Peyer's patch (tissue), 4 donors: ENCODE measurements around the gene KRTAP5-5. TPM values are rescaled to one million over a fixed set of nuclear protein-coding genes. Genes with fewer than 3 reads are reported as not detected.
A peak's percentile ranks its signal among the peaks of the same experiment; 100 is the strongest.

Source experiments
- DNase-seq, 3 donors: peaks; one replicate each; pipeline ENCODE4 v3.0.0-alpha.2; 2017 to 2019
- H3K27ac ChIP-seq, 4 donors: fragments of 200-600 bp; sonication (generic); one replicate each; pipeline ENCODE4 v1.5.1; 2016 to 2019
- H3K27me3 ChIP-seq, 2 donors: fragments of 200-600 bp; sonication (generic); one replicate each; pipeline ENCODE4 v1.5.1; 2019
- H3K36me3 ChIP-seq, 3 donors: fragments of 200-600 bp; sonication (generic); one replicate each; pipeline ENCODE4 v1.5.1; 2016 to 2019
- H3K4me1 ChIP-seq, 4 donors: fragments of 200-600 bp; sonication (generic); one replicate each; pipeline ENCODE4 v1.5.1; 2016 to 2019
- H3K4me3 ChIP-seq, 4 donors: fragments of 200-600 bp; sonication (generic); 1 replicate in 3 of 4; 2 replicates in 1 of 4; pipeline ENCODE4 v1.5.1; 2016 to 2019; ENCODE audit warnings: mild to moderate bottlenecking in 1 of 4
- H3K9me3 ChIP-seq, 4 donors: fragments of 200-600 bp; sonication (generic); one replicate each; pipeline ENCODE4 v1.5.1; 2016 to 2019; ENCODE audit warnings: mild to moderate bottlenecking in 1 of 4
- POLR2A ChIP-seq, 2 donors: fragments of 450-650 bp; IDR thresholded peaks; one replicate each; pipeline ENCODE4 v1.5.1; 2017; ENCODE audit warnings: antibody characterized with exemption in 2 of 2, mild to moderate bottlenecking in 2 of 2, moderate library complexity in 2 of 2
- total RNA-seq, 4 donors: library from RNA; depleted of rRNA; stranded (reverse); fragments of >200 nt; gene quantifications; one replicate each; pipeline ENCODE4 v1.1.0, GENCODE V29; 2016
- TF ChIP-seq, protein P1 (sequence below), 6 experiments: fragments of 450-650 bp in 4 of 6; fragments of 200-600 bp in 2 of 6; sonication (generic) in 1 of 6; IDR thresholded peaks; one replicate each; pipeline ENCODE4 v1.5.1; 2017 to 2019; ENCODE audit warnings: antibody characterized with exemption in 6 of 6, mild to moderate bottlenecking in 3 of 6, moderate library complexity in 1 of 6

The KRTAP5-5 gene
- total RNA-seq, 4 donors from 2014 or later: not detected

DNA sequence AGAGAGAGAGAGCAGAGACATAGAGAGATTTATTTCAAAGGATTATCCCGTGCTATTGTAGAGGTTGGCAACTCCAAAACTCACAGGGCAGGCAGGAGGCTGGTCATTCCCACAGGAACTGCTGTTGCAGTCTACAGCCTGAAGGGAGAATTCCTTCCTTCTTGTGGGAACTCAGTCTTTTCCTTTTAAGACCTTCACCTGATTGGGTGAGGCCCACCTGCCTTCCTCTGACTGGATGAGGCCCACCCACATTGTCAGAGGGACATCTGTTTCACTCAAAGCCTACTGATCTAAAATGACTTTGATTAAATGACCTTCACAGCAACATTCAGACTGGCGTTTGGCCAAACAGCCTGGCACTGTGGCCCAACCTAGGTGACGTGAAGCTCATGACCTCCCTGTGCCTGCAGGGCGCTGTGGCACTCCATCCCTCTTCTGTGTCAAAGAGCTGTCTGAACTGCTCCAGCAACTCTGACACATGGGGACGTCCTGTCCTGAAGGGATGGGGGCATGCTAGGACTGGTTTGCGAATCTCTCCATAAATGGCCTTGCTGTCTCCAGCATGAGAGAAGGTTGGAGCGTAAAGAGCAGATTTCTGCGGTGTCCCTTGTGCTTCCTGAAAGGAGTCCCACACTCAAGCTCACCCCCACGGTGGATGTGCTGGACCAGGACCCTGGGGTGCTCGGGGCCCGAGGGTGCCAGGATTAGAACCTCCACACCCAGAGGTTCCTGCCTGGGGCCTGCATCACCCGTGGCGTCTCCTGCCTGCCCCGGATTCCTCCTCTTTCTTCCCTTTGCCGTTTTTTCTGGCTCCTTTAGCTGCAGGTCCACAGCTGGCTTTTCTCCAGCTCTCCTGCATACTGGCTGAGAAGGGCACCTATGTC lies 20.7 kb downstream of the KRTAP5-5 start:
- Histone ChIP-seq H3K27me3 (no peaks in the 10 kb centered on the region), H3K36me3 (no peaks in the 10 kb centered on the region), H3K27ac (no peak overlapping the region), H3K9me3 (no peaks in the 10 kb centered on the region), H3K4me1 (peaks cover 0 to 11% (median 2%) of the 10 kb centered on the region in 4 donors), H3K4me3 (no peak overlapping the region)
- TF ChIP-seq, protein P1, sequence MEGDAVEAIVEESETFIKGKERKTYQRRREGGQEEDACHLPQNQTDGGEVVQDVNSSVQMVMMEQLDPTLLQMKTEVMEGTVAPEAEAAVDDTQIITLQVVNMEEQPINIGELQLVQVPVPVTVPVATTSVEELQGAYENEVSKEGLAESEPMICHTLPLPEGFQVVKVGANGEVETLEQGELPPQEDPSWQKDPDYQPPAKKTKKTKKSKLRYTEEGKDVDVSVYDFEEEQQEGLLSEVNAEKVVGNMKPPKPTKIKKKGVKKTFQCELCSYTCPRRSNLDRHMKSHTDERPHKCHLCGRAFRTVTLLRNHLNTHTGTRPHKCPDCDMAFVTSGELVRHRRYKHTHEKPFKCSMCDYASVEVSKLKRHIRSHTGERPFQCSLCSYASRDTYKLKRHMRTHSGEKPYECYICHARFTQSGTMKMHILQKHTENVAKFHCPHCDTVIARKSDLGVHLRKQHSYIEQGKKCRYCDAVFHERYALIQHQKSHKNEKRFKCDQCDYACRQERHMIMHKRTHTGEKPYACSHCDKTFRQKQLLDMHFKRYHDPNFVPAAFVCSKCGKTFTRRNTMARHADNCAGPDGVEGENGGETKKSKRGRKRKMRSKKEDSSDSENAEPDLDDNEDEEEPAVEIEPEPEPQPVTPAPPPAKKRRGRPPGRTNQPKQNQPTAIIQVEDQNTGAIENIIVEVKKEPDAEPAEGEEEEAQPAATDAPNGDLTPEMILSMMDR (IDR thresholded peaks at IDR 0.05): no peak
- TF ChIP-seq POLR2A (IDR thresholded peaks at IDR 0.05): no peak
- DNase-seq: no peak

DNA sequence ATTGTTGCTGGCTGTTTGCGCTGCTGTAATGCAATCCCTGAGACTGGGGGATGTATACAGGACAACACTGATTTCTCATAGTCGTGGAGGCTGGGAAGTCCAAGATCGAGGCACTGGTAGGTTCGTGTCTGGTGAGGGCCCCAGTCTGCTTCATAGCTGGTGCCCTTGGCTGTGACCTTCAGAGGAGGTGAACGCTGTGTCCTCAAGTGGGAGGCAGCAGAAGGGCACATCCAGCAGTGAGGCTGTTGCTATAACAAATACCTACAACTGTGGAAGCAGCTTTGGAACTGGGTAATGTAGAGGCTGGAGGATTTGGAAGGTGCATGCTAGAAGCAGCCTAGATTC lies 21.3 kb downstream of the KRTAP5-5 start:
- H3K4me1 ChIP-seq: peaks cover 0 to 11% (median 2%) of the 10 kb centered on the region in 4 donors
- no peaks in the 10 kb centered on the region for H3K27me3 ChIP-seq
- H3K36me3 ChIP-seq: no peaks in the 10 kb centered on the region
- TF ChIP-seq, protein P1 (IDR thresholded peaks at IDR 0.05): no peak
- TF ChIP-seq POLR2A (IDR thresholded peaks at IDR 0.05): no peak
- H3K4me3 ChIP-seq: no peak overlapping the region
- DNase-seq: peak in 1 of 3 donors; percentile 5
- no peaks in the 10 kb centered on the region for H3K9me3 ChIP-seq
- no peak overlapping the region for H3K27ac ChIP-seq

DNA sequence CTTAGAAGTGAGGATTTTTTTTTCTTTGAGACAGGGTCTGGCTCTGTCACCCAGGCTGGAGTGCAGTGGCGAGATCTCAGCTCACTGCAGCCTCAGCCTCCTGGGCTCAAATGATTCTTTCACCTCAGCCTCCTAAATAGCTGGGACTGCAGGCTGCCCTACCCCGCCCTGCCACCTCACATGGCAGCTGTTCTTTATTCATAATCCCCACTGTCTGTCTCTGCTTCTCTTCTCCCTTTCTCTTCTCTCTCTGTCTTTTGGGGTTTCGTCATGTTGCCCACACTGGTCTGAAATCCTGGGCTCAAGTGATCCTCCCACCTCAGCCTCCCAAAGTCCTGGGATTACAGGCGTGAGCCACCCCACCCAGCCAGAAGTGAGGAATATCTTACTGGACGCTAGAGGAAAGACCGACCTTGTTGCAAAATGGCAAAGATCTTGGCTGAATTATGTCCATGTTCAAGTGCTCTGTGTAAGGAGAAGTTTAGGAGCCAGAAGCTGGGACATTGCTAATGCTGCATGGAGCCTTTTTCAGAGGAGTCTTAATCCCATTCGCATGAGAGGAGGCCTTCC lies 21.9 kb downstream of the KRTAP5-5 start:
- TF ChIP-seq POLR2A (IDR thresholded peaks at IDR 0.05): no peak
- TF ChIP-seq, protein P1 (IDR thresholded peaks at IDR 0.05): no peak
- Histone ChIP-seq H3K4me3 (no peak overlapping the region), H3K27me3 (no peaks in the 10 kb centered on the region), H3K9me3 (no peaks in the 10 kb centered on the region), H3K27ac (no peak overlapping the region), H3K4me1 (peaks cover 0 to 11% (median 2%) of the 10 kb centered on the region in 4 donors), H3K36me3 (no peaks in the 10 kb centered on the region)
- peak in 2 of 3 donors; percentile 5 to 14 for DNase-seq

DNA sequence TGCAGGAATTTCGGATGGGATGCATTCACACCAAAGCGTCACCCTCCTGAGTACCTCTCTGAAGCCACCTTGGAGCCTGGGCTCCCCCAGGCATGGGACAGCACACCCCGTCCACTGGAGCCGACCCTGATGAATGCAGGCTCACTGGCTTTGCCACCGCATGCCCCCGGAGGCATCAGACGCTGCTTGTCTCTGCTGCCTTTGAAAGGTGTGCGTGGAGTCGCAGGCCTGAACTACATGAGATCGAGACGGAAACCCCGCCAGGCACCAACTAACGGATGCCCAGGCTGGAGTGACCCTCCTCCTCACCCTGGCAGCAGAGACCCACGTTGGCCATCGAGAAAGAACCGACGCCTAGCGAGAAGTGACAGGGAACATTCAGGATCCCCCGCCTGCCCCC lies 22.5 kb downstream of the KRTAP5-5 start:
- H3K9me3 ChIP-seq: no peaks in the 10 kb centered on the region
- H3K27ac ChIP-seq: no peak overlapping the region
- no peak for TF ChIP-seq POLR2A (IDR thresholded peaks at IDR 0.05)
- TF ChIP-seq, protein P1 (IDR thresholded peaks at IDR 0.05): no peak
- DNase-seq: peak in 2 of 3 donors; percentile 38 to 45
- no peaks in the 10 kb centered on the region for H3K27me3 ChIP-seq
- H3K4me1 ChIP-seq: peaks cover 0 to 11% (median 2%) of the 10 kb centered on the region in 4 donors
- no peaks in the 10 kb centered on the region for H3K36me3 ChIP-seq
- no peak overlapping the region for H3K4me3 ChIP-seq

DNA sequence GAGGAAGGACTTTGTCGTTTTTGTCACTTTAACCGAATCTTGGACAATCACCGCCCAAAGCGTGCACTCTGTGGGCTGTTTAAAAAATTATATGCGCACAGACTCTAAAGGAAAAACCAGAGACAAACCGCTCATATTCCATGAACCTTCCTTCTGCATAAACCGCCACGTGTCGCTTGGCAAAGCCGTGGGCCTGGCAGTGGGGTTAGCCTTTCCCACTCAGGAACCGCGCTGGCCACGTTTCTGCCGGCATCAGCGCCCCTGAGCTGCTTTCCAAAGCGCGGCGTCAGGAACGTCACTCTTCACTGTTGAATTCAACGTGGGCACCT lies 22.8 kb downstream of the KRTAP5-5 start:
- TF ChIP-seq POLR2A (IDR thresholded peaks at IDR 0.05): no peak
- TF ChIP-seq, protein P1 (IDR thresholded peaks at IDR 0.05): no peak
- Histone ChIP-seq H3K36me3 (no peaks in the 10 kb centered on the region), H3K27ac (no peak overlapping the region), H3K4me1 (peaks cover 0 to 11% (median 2%) of the 10 kb centered on the region in 4 donors), H3K4me3 (no peak overlapping the region), H3K27me3 (no peaks in the 10 kb centered on the region), H3K9me3 (no peaks in the 10 kb centered on the region)
- DNase-seq: no peak
